ACHN (cell line): Measurements from ENCODE around the gene NFATC4.
"Not testable (repeated sequence)": the region's sequence is repeated elsewhere in the genome, so short reads cannot be mapped to it uniquely, and the experiment has no call there.

Experiments
- DNase-seq: peaks from one replicate; pipeline ENCODE4 v3.0.0-alpha.2; 2015
- in situ Hi-C: cut with HindIII; loops from 2 replicates; pipeline ENCODE4 v1.10.0; 2017; ENCODE audit warnings: low sequenced_read_pairs, low pct_ligation_motif_present, low pct_unique_long_range_greater_than_20kb

NFATC4 gene

DNA sequence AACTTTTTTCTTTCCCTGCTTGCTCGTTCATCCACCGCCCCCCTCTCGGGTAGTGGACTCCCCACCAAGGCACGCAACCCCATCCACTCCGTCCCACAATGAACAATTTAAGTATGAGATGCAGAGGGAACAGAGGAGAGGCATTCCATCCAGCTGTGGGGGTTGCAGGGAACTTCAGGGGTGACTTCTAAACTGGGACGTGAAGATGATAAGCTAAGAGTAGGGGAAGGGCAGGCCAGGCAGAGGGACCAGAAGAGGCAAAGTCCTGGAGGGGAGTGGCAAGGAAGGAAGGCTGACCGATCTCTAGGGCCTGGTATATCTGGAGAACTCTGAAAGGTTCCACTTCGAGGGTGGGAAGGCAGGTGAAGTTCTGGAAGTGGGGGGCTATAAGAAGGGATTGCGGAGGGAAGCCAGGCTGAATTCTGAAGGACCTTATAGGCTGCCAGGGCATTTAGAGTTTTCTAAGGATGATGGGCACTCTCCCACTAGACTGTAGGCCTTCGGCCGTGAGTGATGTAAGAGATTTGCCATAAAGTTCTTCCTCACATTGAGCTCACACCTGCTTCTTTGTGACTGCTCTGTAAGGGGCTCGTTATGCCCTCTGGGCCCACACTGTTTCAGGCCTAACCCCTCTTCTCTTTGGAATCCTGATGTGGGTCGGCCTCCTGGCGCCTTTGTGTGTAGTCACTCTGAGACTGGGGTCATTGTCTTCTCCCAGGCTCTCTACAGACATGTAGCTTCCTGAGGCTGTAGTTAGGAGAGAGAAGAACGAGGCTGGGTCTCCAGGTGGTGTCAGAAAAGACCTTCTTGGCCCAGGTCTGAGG is 12.1 kb downstream of the NFATC4 start:
- in situ Hi-C loops: no loop called here
- DNase-seq: no peak

DNA sequence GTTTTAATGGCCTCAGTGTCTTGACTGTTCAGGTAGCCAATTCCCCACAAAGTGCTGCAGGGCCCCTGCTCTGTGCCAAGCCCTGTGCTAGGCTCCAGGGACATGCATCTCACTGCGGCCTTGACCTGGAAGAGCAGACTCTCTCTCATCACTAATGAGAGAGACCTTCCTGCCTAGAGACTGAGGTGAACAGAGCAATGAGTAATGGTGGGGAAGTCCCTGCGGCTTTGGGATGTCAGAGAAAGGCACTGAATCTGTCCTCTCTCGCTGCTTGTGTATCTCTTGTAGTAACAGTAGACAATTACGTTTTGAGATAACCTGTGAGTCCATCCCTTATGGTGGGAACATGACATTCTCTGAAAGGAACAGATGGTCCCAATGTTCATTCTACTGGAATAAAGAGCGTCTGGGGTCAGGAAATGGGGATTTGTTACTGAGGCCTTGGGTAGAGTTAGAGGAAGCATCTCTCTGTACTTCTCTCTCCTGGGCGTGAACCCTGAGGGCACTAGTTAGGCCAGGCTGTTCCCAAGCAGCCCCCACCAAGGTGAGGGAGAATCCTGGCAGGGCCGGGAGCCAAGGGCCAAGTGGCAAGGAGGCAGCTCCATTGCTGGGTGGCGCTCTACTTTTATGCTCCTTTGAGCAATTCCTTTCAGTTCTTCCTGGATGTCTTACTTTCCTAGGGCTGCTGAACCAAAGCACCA is 13.5 kb downstream of the NFATC4 start:
- in situ Hi-C loops: no loop called here
- DNase-seq: no peak

- no peak for DNase-seq
- in situ Hi-C loops: no loop called here
Measured at GRCh38 chr14:24382064-24382371, 14.0 kb downstream of the NFATC4 start.

DNA sequence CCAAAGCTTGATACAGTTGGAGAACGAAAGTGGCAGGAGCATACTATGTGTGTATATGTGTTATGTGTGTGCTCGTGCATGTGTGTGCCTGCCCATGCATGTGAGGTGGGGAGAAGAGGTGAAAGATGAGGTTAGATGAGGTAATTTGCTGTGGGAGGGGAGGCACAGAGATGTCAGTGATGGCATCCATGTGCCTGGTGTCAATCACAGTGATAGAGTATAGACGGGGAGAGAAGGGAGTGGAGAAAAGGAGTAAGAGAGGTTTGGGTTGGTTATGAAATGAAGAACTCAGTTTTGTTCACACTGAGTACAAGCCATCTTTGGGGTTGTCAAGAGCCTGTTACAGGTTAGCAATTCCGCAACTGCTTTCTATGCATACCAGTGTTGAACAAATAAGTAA is 16.2 kb downstream of the NFATC4 start:
- no peak for DNase-seq
- in situ Hi-C loops: no loop called here

DNA sequence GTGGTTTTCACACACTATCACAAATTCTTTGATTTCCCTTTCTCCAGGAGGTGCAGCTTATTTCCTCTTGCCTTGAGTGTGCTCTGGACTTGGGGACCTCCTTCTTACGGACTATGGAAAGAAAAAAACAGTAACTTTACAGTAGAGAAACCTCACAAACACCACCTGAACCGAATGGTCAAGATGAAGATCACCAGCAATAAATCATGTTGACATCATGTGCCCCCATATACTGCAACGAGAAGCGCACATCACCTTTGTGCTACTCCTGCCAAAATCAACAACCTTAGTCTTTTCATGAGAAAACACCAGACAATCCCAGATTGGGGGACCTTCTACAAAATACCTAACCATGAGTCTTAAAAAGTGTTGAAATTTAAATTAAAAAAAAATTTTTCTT is 17.5 kb downstream of the NFATC4 start:
- DNase-seq: no peak

DNA sequence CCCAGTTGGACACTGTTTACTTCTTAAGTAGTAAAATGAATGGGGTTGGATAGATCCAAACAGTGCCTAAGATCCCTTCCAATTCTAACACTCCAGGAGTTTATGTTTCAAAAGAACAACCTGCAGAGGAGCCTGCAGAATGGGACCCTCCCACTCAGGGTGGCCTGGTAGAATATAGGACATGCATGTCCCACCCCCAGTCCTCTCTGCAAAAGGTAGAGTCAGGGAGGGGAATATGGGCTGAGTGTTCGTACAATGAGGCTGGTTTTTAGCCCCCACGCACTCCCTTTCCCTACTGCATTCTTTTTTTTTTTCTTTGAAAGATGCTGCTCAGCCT is 19.0 kb downstream of the NFATC4 start:
- DNase-seq: no peak
- in situ Hi-C loops: no loop called here

More for the DNA sequence above, 17.5 kb downstream of the NFATC4 start:
- in situ Hi-C loops: no loop called here

GRCh38 chr14:24387579-24387978 is 19.6 kb downstream of the NFATC4 start:
- in situ Hi-C loops, DNase-seq: not testable (repeated sequence)

DNA sequence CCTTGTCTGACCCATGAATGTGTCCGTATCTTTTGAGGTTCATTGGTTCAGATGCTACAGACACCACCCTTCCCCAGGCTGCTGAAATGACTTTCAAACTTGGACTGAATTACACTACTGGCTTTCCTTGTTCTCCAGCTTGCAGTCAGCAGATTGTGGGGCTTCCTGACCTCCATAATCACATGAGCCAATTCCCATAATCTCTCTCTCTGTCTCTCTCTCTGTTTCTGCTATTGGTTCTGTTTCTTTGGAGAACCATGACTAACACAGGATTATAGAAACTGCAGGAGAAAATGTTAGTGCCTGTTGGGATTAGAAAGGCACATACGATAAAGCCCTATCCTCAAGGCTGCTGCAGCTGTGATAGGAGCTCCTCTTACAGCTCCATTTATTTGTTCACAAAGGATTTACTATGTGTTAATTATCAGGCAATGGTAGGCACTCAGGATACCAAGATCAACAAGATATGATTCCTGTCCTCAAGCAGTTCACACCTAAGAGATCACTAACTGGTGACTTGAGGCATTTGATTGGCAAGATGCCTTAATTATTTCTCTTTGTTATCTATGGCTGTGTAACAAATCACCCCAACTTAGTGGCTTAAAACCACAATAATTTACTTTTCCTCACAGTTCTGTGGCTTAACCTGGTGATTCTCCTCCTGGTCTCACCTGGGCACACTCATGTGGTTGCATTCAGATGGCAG is 20.6 kb downstream of the NFATC4 start:
- DNase-seq: no peak
- in situ Hi-C loops: no loop called here

GRCh38 chr14:24389226-24389848 is 21.4 kb downstream of the NFATC4 start:
- in situ Hi-C loops: no loop called here
- no peak for DNase-seq

DNA sequence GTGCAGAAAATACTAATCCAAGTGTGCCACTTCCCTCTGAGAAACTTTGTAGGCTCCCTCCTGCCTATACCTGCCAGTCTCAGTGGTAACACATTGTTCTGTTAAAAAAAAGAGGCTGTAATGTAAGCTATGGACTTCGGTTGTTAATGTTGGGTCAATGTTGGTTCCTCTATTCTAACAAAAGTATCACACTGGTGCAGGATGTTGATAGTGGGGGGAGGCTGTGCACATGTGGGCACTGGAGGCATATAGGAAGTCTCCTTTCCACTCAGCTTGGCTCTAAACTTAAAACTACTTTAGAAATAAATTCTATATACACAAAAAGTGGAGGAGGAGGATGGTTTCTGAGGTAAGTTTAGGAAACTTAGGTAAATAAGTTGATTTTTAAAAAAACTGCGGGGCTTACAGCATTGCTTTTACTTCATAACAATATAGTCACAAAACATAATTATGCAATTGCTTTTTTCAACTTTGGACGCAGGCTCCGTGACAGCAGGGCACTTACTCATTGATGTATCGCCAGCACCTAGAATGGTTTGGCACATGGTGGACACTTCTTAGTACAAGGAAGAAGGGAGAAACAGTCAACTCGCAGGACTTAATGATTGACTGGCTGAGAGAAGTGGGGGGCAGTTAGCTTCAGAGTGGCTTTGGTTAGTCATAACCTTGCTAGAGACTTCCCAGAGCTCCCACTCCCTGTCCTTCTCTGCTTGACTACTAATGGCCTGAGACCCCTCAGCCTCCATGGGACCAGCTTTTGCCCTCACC is 22.9 kb downstream of the NFATC4 start:
- DNase-seq: peak; percentile 23
- in situ Hi-C loops: no loop called here

- in situ Hi-C loops: no loop called here
Measured at GRCh38 chr14:24392325-24393091, 24.5 kb downstream of the NFATC4 start.

GRCh38 chr14:24394275-24394674 is 26.3 kb downstream of the NFATC4 start:
- peak; percentile 9 for DNase-seq
- in situ Hi-C loops: no loop called here

More at GRCh38 chr14:24392325-24393091, 24.5 kb downstream of the NFATC4 start:
- DNase-seq: peak; percentile 53

GRCh38 chr14:24395609-24396582 is 27.9 kb downstream of the NFATC4 start:
- no peak for DNase-seq
- in situ Hi-C loops: no loop called here

- in situ Hi-C loops: no loop called here
- no peak for DNase-seq
Measured at GRCh38 chr14:24397639-24398292, 29.8 kb downstream of the NFATC4 start.

DNA sequence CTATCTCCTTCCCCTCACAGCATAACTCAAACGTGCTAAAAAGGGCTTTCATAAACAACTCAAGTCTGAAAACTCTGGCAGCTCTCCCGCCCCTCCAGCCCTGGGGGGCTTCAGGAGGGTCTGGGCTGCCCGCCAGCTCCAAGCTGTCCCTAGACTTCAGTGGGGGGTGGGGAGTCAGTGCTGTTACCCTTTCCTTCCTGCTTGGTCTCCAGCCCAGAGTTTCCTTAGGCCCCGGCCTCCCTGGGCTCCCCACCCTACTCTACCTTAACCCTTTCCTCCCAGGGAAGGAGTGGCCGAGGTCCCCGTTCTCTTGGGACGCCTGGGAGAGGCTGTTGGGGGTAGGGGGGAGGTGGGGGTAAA is 30.3 kb downstream of the NFATC4 start:
- DNase-seq: no peak
- in situ Hi-C loops: no loop called here

DNA sequence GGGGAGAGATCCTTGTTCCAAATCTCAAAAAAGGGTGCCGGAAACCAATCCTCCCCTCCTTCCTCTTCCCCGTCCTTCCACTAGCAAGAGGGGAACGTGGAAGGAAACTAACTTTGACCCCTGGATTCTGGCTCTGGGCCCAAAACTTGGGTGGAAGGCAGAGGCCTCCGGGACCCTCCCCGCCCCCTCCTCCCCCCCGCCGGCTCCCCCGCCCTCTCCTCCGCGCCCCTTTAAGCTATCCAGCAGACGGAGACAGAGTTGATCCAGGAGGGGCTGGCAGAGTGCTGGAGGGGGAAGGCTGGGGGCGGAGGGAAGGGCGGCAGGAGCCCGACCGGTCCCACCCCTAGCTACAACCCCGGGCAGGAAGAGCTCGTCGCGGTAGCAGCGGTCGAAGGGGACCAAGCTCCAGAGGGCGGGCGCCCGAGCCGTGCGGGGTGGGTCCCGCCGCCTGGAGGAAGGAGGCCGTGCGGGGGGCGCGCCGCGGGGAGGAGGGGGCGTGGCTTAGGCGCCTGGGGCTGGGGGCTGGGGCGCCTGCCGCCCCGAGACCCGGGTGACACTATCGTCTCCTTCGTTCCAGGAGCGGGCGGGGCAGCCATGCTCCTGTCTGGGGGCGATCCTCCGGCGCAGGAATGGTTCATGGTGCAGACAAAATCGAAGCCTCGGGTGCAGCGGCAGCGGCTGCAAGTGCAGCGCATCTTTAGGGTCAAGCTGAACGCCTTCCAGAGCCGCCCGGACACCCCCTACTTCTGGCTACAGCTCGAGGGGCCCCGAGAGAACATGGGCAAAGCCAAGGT is 30.9 kb downstream of the NFATC4 start, which contains the start of gene NYNRIN:
NYNRIN (plus strand) TSS at position 351 of the 794 bp plus-strand sequence; CDS start at position 595, 244 bp downstream.
- in situ Hi-C loops: no loop called here
- peak; percentile 16 for DNase-seq
